Measurements from ENCODE around the gene DNM3. TPM values are rescaled to one million over a fixed set of nuclear protein-coding genes. Genes with fewer than 3 reads are reported as not detected.

Gene DNM3
- total RNA-seq, 1 donor from 2014 or later: 9.6 TPM

- no peaks in the 10 kb centered on the region for H3K36me3 ChIP-seq
- no peaks in the 10 kb centered on the region for H3K27me3 ChIP-seq
- intact Hi-C loops (cut with DNase I): loop anchor here (1.0 to 5.0 kb wide), 7 partner anchors 45 to 642 kb away; partner anchors contain the start of genes DNM3 and SUCO
- H3K27ac ChIP-seq: peak within 1 kb of the TSS; percentile 76 to 79
- peaks cover 0 to 10% of the 10 kb centered on the region in 2 donors for H3K4me1 ChIP-seq
- TF ChIP-seq, protein P1, sequence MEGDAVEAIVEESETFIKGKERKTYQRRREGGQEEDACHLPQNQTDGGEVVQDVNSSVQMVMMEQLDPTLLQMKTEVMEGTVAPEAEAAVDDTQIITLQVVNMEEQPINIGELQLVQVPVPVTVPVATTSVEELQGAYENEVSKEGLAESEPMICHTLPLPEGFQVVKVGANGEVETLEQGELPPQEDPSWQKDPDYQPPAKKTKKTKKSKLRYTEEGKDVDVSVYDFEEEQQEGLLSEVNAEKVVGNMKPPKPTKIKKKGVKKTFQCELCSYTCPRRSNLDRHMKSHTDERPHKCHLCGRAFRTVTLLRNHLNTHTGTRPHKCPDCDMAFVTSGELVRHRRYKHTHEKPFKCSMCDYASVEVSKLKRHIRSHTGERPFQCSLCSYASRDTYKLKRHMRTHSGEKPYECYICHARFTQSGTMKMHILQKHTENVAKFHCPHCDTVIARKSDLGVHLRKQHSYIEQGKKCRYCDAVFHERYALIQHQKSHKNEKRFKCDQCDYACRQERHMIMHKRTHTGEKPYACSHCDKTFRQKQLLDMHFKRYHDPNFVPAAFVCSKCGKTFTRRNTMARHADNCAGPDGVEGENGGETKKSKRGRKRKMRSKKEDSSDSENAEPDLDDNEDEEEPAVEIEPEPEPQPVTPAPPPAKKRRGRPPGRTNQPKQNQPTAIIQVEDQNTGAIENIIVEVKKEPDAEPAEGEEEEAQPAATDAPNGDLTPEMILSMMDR (IDR thresholded peaks at IDR 0.05): peak; percentile 75 to 84 (median 82)
- peak; percentile 24 to 94 for DNase-seq (ENCODE audit: low spot score in 2 of 2)
- H3K9me3 ChIP-seq: no peaks in the 10 kb centered on the region
- peak within 1 kb of the TSS; percentile 84 to 98 for H3K4me3 ChIP-seq
These were observed 602.6 kb downstream of the DNM3 start, which contains the start of gene PIGC for GRCh38 chr1:172443666-172444453. Gene PIGC, minus strand, starts transcription at chr1:172444069. Its CDS starts 1,447 bp downstream, at chr1:172442622.

GRCh38 chr1:172446547-172446946 lies 605.2 kb downstream of the DNM3 start:
- Histone ChIP-seq H3K36me3 (no peaks in the 10 kb centered on the region), H3K27me3 (no peaks in the 10 kb centered on the region), H3K4me1 (peaks cover 0 to 10% of the 10 kb centered on the region in 2 donors), H3K27ac (no peak overlapping the region), H3K4me3 (no peak overlapping the region), H3K9me3 (no peaks in the 10 kb centered on the region)
- intact Hi-C loops (cut with DNase I): no loop called here
- DNase-seq (ENCODE audit: low spot score in 2 of 2): no peak
- TF ChIP-seq, protein P1 (IDR thresholded peaks at IDR 0.05): no peak

- DNase-seq (ENCODE audit: low spot score in 2 of 2): no peak
- peaks cover 0 to 10% of the 10 kb centered on the region in 2 donors for H3K4me1 ChIP-seq
- no peak overlapping the region for H3K4me3 ChIP-seq
- intact Hi-C loops (cut with DNase I): no loop called here
- H3K9me3 ChIP-seq: no peaks in the 10 kb centered on the region
- H3K27ac ChIP-seq: no peak overlapping the region
- H3K27me3 ChIP-seq: no peaks in the 10 kb centered on the region
- no peaks in the 10 kb centered on the region for H3K36me3 ChIP-seq
- TF ChIP-seq, protein P1 (IDR thresholded peaks at IDR 0.05): no peak
These were observed 606.3 kb downstream of the DNM3 start for GRCh38 chr1:172447641-172448040.

DNA sequence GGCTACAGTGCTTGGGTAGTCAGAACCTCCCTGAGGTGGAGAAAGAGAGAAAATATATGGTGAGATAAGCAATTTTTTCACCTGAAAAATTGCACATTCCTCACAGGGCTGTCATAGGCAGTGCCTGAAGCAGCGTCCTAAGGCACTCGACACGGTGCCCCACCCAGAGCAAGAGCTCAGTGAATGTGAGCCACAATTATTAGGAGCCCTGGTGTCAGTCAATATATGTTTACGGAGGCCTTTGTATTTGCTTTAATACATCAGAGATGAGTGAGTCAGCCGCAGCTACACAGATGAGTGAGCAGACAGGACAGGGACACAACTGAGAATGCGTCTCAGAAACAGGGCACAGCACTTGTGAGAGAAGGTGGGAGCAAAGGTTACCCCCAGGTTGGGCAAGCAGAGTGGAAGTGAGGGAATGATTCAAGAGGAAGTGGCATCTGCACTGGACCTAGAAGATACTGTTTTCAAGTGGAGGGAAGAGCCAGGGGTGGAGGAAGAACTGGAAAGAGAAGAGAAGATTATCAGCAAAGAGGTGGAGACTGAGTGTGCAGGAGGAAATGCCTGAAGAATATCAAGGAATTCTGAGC lies 607.8 kb downstream of the DNM3 start:
- TF ChIP-seq, protein P1 (IDR thresholded peaks at IDR 0.05): no peak
- Histone ChIP-seq H3K27ac (no peak overlapping the region), H3K36me3 (no peaks in the 10 kb centered on the region), H3K27me3 (no peaks in the 10 kb centered on the region), H3K4me3 (no peak overlapping the region), H3K9me3 (no peaks in the 10 kb centered on the region), H3K4me1 (peaks cover 0 to 3% of the 10 kb centered on the region in 2 donors)
- no peak for DNase-seq (ENCODE audit: low spot score in 2 of 2)
- intact Hi-C loops (cut with DNase I): no loop called here

DNA sequence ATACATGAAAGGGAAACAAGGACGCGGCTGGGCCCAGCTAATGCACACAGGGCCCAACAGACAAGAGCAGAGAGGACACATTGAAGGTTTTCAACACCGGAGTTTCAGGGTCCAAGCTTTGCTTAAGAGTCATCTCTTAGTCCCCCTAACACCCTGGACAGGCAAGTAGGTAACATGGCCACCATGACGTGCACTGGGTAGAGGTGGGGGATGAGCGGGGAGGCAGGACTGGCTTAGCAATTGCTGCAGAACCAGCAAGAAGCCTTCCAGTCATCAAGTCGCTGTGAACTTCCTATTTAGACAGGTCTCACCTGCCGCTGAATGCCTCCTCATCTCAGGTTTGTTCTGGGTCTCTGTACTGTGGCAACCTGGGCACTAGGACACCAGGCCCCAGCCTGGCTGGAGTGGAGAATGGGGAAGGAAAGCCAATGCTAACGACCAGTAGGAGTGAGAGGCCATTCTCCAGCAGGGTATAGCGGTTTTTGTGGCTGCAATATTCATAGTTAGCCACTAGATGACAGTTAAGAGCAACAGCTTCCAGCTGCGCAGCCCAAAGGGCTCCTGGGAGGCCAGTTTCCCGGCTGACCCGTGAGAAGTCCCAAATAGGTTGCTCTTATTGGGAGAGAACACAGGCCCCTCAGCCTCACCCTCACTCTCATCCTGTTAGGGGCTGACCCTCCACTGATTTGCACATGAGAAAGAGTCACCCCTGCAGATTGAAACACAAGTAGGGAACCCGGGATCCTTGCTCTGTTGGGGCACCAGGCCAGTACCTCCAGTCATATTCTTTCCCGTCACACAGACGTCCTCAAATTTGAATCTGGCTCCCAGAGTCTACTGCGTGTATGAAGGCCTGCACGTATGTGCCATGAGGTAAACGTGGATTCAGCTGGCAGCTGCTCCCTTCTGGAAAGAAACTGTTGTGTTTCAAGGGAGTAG lies 608.6 kb downstream of the DNM3 start:
- H3K27ac ChIP-seq: no peak overlapping the region
- no peaks in the 10 kb centered on the region for H3K9me3 ChIP-seq
- intact Hi-C loops (cut with DNase I): no loop called here
- H3K36me3 ChIP-seq: no peaks in the 10 kb centered on the region
- no peaks in the 10 kb centered on the region for H3K4me1 ChIP-seq
- peak overlapping the region in 1 of 2 donors; percentile 38 for H3K4me3 ChIP-seq
- TF ChIP-seq, protein P1 (IDR thresholded peaks at IDR 0.05): peak; percentile 78 to 88 (median 78)
- H3K27me3 ChIP-seq: no peaks in the 10 kb centered on the region
- DNase-seq (ENCODE audit: low spot score in 2 of 2): peak in 1 of 2 donors; percentile 66

Measured in ascending aorta (tissue), 2 donors.